Measurements from ENCODE around the gene TESK2. TPM values are rescaled to one million over a fixed set of nuclear protein-coding genes. Genes with fewer than 3 reads are reported as not detected.

The TESK2 gene
- total and polyA plus RNA-seq, 7 donors, result 4.3 to 9.2 (median 7.1) TPM

DNA sequence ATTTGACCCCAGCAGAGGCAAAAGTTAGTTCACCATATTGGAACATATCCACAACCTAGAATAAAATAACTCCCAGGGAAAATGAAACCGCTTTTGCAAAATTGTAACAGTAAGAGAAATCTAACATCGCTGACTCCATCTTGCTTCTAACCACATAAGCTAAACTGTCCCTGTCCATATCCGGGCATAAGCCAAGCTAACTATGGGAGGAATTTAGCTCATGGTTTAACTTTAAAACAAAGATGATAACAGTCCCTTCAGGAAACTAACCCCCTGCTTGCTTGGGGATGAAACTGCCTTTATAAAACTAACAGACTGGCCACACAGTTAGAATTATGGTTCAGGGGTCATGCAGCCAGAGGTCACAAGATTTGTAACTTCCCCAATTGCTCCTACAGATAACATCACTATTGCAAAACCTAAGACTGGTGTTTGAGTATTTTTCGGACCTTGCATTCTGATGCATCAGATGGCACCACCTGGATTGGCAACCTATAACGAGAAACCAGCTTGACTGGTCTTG, 46.3 kb downstream of the TESK2 start:
- DNase-seq, result no peak

DNA sequence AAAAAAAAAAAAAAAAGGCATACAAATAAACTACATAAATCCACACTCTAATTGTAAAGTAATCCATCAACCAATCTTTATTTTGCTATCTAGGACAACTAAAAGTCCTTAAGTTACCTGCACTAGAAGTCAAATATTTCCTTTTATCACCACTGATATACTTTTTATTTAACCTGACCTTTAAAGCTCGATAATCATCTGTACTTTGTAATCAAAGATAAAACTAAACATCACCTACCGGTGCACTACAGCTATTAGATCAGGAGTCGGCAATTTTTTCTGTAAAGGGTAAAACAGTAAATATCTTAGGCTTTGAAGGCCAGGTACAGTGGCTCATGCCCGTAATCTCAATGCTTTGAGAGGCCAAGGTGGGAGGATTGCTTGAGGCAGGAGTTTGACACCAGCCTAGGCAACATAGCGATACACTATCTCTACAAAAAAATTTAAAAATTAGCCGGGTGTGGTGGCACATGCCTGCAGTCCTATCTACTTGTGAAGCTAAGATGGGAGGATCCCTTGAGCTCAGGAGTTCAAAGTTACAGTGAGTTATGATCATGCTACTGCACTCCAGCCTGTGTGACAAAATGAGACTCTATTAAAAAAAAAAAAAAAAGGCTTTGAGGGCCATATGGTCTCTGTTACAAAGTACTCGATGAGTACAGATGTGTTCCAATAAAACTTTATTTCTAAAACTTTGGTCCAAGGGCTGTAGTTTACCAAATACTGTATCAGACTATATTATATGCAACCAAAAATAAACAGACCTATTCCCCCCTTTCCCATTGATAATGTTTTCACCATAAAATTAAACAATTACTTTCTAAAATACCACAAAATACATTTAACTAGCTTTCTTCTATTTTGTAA, 47.1 kb downstream of the TESK2 start:
- 66 to 88% methylated on average over 7 of the region's 7 CpGs for WGBS, 2 donors
- H3K4me3 ChIP-seq, result no peak overlapping the region
- intact Hi-C loops (cut with DNase I), result no loop called here

More for the DNA sequence above, 46.3 kb downstream of the TESK2 start:
- WGBS, 2 donors, result 95% methylated on average over 5 of the region's 5 CpGs
- Histone ChIP-seq H3K9me3 (no peaks in the 10 kb centered on the region), H3K4me1 (no peaks in the 10 kb centered on the region), H3K4me3 (no peak overlapping the region), H3K27ac (no peak overlapping the region), H3K36me3 (no peaks in the 10 kb centered on the region), H3K27me3 (no peaks in the 10 kb centered on the region)
- TF ChIP-seq, protein P1, sequence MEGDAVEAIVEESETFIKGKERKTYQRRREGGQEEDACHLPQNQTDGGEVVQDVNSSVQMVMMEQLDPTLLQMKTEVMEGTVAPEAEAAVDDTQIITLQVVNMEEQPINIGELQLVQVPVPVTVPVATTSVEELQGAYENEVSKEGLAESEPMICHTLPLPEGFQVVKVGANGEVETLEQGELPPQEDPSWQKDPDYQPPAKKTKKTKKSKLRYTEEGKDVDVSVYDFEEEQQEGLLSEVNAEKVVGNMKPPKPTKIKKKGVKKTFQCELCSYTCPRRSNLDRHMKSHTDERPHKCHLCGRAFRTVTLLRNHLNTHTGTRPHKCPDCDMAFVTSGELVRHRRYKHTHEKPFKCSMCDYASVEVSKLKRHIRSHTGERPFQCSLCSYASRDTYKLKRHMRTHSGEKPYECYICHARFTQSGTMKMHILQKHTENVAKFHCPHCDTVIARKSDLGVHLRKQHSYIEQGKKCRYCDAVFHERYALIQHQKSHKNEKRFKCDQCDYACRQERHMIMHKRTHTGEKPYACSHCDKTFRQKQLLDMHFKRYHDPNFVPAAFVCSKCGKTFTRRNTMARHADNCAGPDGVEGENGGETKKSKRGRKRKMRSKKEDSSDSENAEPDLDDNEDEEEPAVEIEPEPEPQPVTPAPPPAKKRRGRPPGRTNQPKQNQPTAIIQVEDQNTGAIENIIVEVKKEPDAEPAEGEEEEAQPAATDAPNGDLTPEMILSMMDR (IDR thresholded peaks at IDR 0.05), result no peak
- TF ChIP-seq POLR2AphosphoS5 (IDR thresholded peaks at IDR 0.05) (no peak), POLR2A (IDR thresholded peaks at IDR 0.05) (no peak), EP300 (IDR thresholded peaks at IDR 0.05) (no peak)
- intact Hi-C loops (cut with DNase I), result no loop called here

DNA sequence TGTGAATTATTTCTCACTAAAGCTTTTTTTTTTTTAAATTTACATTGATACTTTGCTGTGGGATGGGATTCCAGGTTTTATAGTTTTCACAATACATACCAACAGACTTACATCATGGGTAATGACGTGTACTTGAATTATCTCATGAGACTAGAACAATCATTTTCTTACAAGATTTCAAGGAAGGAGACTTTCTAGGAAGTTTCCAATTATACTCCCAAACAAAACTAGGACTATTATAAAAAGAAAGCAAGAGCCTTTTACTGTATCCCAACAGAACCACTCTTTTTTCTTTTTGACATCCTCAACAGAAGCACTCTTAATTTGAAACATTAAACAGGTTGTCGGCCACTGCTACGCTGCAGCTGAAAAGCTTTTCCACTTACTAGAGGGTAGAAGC, 48.7 kb downstream of the TESK2 start:
- WGBS, 2 donors, result 71 to 78% methylated on average over 3 of the region's 3 CpGs
- intact Hi-C loops (cut with DNase I), result no loop called here
- no peak for DNase-seq
- TF ChIP-seq EP300 (IDR thresholded peaks at IDR 0.05), result no peak
- TF ChIP-seq, protein P1 (IDR thresholded peaks at IDR 0.05), result no peak
- TF ChIP-seq POLR2A (IDR thresholded peaks at IDR 0.05), result no peak
- no peak for TF ChIP-seq POLR2AphosphoS5 (IDR thresholded peaks at IDR 0.05)
- Histone ChIP-seq H3K4me3 (no peak overlapping the region), H3K9me3 (no peaks in the 10 kb centered on the region), H3K4me1 (no peaks in the 10 kb centered on the region), H3K27ac (no peak overlapping the region), H3K36me3 (no peaks in the 10 kb centered on the region), H3K27me3 (no peaks in the 10 kb centered on the region)

More for the DNA sequence above, 47.1 kb downstream of the TESK2 start:
- Histone ChIP-seq H3K27ac (no peak overlapping the region), H3K9me3 (no peaks in the 10 kb centered on the region), H3K27me3 (no peaks in the 10 kb centered on the region), H3K4me1 (no peaks in the 10 kb centered on the region), H3K36me3 (no peaks in the 10 kb centered on the region)
- TF ChIP-seq POLR2A (IDR thresholded peaks at IDR 0.05), result no peak
- no peak for TF ChIP-seq POLR2AphosphoS5 (IDR thresholded peaks at IDR 0.05)
- TF ChIP-seq EP300 (IDR thresholded peaks at IDR 0.05), result no peak
- TF ChIP-seq, protein P1 (IDR thresholded peaks at IDR 0.05), result no peak
- no peak for DNase-seq

DNA sequence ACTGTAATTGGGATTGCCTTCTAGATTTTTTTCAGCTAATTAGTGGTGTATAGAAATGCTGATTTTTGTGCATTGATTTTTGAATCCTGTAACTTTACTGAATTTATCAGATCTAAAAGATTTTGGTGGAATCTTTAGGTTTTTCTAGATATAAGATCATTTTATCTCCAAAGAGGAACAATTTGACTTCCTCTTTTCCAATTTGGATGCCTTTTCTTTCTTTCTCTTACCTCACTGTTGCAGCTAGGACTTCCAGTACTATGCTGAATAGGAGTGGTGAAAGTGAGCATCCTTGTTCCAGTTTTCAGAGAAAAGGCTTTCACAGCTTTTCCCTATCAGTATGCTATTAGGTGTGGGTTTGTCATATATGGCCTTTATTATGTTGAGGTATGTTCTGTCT, 53.6 kb downstream of the TESK2 start:
- H3K4me3 ChIP-seq, result no peak overlapping the region
- DNase-seq, result no peak
- intact Hi-C loops (cut with DNase I), result no loop called here

More for the DNA sequence above, 53.6 kb downstream of the TESK2 start:
- H3K4me1 ChIP-seq, result no peaks in the 10 kb centered on the region
- H3K27me3 ChIP-seq, result no peaks in the 10 kb centered on the region
- no peak overlapping the region for H3K27ac ChIP-seq
- no peaks in the 10 kb centered on the region for H3K9me3 ChIP-seq
- TF ChIP-seq POLR2A (IDR thresholded peaks at IDR 0.05) (no peak), EP300 (IDR thresholded peaks at IDR 0.05) (no peak), POLR2AphosphoS5 (IDR thresholded peaks at IDR 0.05) (no peak)
- TF ChIP-seq, protein P1 (IDR thresholded peaks at IDR 0.05), result no peak
- H3K36me3 ChIP-seq, result no peaks in the 10 kb centered on the region

Data from sigmoid colon (tissue), 7 donors.